Ishikawa (cell line): Measurements from ENCODE around the gene CCDC97.
A peak's percentile ranks its signal among the peaks of the same experiment; 100 is the strongest.

ENCODE experiments used
- CEBPB ChIP-seq: IDR thresholded peaks from 2 replicates; pipeline ENCODE4 v1.6.1; 2012
- CREB1 ChIP-seq: IDR thresholded peaks from 2 replicates; pipeline ENCODE4 v1.6.1; 2012; ENCODE audit warnings: low read depth
- EGR1 ChIP-seq: IDR thresholded peaks from 2 replicates; pipeline ENCODE4 v1.6.1; 2012
- EP300 ChIP-seq: IDR thresholded peaks from 2 replicates; pipeline ENCODE4 v1.6.1; 2012; ENCODE audit warnings: borderline replicate concordance
- FOXM1 ChIP-seq: IDR thresholded peaks from 2 replicates; pipeline ENCODE4 v1.6.1; 2012; ENCODE audit warnings: low read depth, borderline replicate concordance
- NFIC ChIP-seq: IDR thresholded peaks from 2 replicates; pipeline ENCODE4 v1.6.1; 2012
- RAD21 ChIP-seq: IDR thresholded peaks from 2 replicates; pipeline ENCODE4 v1.6.1; 2012; ENCODE audit warnings: low read depth
- TAF1 ChIP-seq: IDR thresholded peaks from 2 replicates; pipeline ENCODE4 v1.6.1; 2012; ENCODE audit warnings: low read depth, mild to moderate bottlenecking
- TCF12 ChIP-seq: IDR thresholded peaks from 2 replicates; pipeline ENCODE4 v1.6.1; 2012; ENCODE audit warnings: low read depth
- TEAD4 ChIP-seq: IDR thresholded peaks from 2 replicates; pipeline ENCODE4 v1.6.1; 2012
- YY1 ChIP-seq: IDR thresholded peaks from 2 replicates; pipeline ENCODE4 v1.6.1; 2012; ENCODE audit warnings: low read depth
- ZBTB7A ChIP-seq: IDR thresholded peaks from 2 replicates; pipeline ENCODE4 v1.6.1; 2012; ENCODE audit warnings: low read depth
- TF ChIP-seq, protein P1 (sequence below): IDR thresholded peaks from 2 replicates; pipeline ENCODE4 v1.6.1; 2012; ENCODE audit warnings: low read depth, mild to moderate bottlenecking
- TF ChIP-seq, protein P2 (sequence below): IDR thresholded peaks from 2 replicates; pipeline ENCODE4 v1.6.1; 2012
- TF ChIP-seq, protein P3 (sequence below): IDR thresholded peaks from 2 replicates; pipeline ENCODE4 v1.6.1; 2012

Gene CCDC97

DNA sequence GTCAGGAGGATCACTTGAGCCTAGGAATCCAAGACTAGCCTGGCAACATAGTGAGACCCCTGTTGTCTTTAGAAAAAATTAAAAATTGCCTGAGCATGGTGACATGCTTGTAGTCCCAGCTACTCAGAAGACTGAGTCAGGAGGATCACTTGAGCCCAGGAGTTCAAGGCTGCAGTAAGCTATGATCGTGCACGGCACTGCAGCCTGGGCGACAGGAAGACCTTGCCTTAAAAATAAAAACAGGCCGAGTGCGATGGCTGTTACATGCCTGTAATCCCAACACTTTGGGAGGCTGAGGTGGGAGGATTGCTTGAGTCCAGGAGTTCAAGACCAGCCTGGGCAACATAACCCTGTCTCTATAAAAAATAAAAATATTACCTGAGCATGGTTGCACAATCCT lies 40.4 kb upstream of the CCDC97 start:
- TF ChIP-seq TCF12 (no peak), TEAD4 (no peak), NFIC (no peak), EGR1 (no peak), CREB1 (no peak), RAD21 (no peak), YY1 (no peak)
- TF ChIP-seq, protein P1, sequence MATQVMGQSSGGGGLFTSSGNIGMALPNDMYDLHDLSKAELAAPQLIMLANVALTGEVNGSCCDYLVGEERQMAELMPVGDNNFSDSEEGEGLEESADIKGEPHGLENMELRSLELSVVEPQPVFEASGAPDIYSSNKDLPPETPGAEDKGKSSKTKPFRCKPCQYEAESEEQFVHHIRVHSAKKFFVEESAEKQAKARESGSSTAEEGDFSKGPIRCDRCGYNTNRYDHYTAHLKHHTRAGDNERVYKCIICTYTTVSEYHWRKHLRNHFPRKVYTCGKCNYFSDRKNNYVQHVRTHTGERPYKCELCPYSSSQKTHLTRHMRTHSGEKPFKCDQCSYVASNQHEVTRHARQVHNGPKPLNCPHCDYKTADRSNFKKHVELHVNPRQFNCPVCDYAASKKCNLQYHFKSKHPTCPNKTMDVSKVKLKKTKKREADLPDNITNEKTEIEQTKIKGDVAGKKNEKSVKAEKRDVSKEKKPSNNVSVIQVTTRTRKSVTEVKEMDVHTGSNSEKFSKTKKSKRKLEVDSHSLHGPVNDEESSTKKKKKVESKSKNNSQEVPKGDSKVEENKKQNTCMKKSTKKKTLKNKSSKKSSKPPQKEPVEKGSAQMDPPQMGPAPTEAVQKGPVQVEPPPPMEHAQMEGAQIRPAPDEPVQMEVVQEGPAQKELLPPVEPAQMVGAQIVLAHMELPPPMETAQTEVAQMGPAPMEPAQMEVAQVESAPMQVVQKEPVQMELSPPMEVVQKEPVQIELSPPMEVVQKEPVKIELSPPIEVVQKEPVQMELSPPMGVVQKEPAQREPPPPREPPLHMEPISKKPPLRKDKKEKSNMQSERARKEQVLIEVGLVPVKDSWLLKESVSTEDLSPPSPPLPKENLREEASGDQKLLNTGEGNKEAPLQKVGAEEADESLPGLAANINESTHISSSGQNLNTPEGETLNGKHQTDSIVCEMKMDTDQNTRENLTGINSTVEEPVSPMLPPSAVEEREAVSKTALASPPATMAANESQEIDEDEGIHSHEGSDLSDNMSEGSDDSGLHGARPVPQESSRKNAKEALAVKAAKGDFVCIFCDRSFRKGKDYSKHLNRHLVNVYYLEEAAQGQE, result no peak

DNA sequence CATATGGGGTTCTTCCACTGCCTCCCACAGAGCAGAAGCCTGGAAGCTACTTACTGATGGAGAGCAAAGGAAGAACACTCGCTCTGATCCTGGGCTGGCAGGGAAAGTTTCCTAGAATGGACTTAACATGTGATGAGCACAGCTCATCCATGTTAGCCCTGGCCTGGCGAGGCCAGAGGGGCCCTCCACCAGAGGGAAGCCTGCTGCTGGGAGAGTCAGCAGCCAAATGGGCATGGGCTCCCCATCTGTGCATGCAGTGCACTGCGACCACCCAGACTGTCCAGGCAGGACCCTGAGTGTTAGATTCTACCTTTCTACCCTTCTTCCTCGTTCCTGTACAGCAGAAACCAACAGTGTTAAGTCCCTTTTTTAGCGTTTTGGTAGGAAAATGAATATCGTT lies 36.9 kb upstream of the CCDC97 start:
- TF ChIP-seq RAD21 (no peak), EGR1 (no peak), ZBTB7A (no peak), TAF1 (no peak), TCF12 (no peak), FOXM1 (no peak), CREB1 (no peak), TEAD4 (no peak)
- TF ChIP-seq, protein P2, sequence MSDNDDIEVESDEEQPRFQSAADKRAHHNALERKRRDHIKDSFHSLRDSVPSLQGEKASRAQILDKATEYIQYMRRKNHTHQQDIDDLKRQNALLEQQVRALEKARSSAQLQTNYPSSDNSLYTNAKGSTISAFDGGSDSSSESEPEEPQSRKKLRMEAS, result no peak
- TF ChIP-seq, protein P3, sequence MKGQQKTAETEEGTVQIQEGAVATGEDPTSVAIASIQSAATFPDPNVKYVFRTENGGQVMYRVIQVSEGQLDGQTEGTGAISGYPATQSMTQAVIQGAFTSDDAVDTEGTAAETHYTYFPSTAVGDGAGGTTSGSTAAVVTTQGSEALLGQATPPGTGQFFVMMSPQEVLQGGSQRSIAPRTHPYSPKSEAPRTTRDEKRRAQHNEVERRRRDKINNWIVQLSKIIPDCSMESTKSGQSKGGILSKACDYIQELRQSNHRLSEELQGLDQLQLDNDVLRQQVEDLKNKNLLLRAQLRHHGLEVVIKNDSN, result no peak

DNA sequence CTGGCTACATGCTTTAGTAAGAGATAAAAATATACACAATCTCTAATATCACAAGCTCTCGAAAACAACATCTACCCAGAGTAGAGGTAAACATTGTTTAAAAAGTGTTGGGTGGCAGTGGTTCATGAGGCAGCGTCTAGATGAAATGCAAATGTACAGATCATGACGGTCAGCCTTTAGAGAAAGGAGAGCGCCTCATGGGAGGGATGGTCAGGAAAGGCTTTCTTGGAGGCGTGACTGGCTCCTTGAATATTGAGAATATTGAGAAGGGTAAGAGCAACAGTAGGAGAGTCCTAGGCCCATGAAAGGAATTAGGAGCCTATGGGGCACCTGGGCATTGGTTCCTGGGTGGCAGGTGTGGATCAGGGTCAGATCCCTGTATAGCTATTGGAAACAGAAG lies 35.2 kb upstream of the CCDC97 start:
- TF ChIP-seq, protein P2, result no peak
- TF ChIP-seq, protein P3, result no peak
- TF ChIP-seq ZBTB7A (no peak), YY1 (no peak), TEAD4 (no peak), TAF1 (no peak), EGR1 (no peak), CREB1 (no peak), TCF12 (no peak), CEBPB (no peak), FOXM1 (no peak)
- TF ChIP-seq, protein P1, result no peak

DNA sequence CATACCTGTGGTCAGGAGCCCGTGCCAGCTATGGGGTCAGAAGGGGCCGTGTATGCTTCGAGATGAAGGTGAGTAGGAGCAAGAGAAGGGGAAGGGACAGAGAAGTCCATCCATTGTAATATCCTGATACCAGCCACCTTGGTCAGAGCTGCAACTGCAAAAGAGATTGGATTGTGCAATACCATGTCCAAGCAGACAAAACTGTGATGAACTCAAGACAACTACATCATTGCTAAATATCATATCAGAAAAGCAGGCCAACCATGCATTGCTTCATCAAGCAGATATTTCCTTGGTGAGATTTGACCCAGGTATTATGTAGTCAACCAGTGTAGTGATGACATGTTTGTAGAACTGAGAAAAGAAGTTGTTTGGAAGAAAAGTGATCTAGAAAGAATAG lies 33.7 kb upstream of the CCDC97 start:
- peak; percentile 55; the same call in 1 of the 2 replicates for TF ChIP-seq CEBPB
- no peak for TF ChIP-seq TCF12

DNA sequence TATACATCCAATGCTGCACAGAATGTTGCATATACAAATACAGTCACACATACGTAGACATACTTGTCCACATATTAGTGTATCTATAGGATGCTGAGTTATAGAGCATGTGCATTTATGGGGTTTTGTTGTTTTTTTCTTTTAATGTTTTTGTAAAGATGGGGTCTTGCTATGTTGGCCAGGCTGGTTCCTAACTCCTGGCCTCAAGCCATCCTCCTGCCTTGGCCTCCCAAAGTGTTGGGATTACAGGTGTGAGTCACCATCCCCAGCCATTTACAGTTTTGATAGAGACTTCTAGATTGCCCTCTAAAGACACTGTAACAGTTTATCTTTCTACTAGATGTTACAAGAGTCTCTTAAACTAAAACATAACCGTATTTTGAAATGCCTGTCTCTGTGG lies 31.5 kb upstream of the CCDC97 start:
- TF ChIP-seq CREB1, result no peak
- no peak for TF ChIP-seq FOXM1
- no peak for TF ChIP-seq TAF1
- no peak for TF ChIP-seq CEBPB
- TF ChIP-seq, protein P2, result no peak
- no peak for TF ChIP-seq TCF12
- TF ChIP-seq YY1, result no peak
- no peak for TF ChIP-seq NFIC
- TF ChIP-seq, protein P3, result no peak
- no peak for TF ChIP-seq ZBTB7A
- TF ChIP-seq EP300, result no peak
- TF ChIP-seq, protein P1, result no peak
- no peak for TF ChIP-seq EGR1
- no peak for TF ChIP-seq RAD21
- TF ChIP-seq TEAD4, result no peak
